OCI-M2 (cell line): Measurements from ENCODE around the gene SELENOT.

Source experiments
- DNase-seq: peaks from one replicate; lab custom pipeline; 2025; ENCODE audit not compliant: unreplicated experiment; lab: John Stamatoyannopoulos, UW

The SELENOT gene

DNA sequence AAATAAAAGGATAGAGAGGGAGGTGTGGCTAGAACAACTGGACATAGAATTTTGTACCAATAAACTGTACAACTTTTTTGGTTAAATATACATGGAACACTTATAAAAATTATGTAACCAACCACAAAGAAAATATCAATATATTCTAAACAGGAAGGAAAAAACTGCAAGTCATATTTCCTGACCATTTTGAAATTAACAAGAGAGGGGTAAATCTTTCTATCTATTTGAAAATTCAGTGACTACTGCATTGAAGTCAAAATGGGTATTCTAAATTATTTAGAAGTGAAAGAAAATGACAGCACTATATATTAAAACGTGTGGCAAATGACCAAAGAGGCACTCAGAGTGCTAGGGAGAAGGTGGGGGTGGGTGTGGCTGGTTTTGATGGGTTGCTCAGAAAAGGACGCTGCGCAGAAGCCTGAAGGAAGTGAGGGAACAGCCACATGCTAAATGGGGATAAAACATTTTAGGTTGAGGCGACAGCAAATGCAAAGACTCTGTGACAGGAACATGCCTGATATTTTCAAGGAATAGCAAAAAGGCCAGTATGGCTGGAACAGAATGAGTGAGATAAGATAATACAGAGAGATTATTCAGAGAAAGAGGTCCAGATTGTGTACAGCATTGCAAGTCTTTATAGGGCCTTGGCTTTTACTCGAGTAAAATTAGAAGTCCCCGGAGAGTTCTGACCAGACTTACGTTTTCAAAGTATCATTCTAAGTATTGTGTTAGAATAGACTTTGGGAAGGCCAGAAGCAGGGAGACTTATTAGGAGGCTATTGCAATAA is 59.5 kb downstream of the SELENOT start:
- no peak for DNase-seq

DNA sequence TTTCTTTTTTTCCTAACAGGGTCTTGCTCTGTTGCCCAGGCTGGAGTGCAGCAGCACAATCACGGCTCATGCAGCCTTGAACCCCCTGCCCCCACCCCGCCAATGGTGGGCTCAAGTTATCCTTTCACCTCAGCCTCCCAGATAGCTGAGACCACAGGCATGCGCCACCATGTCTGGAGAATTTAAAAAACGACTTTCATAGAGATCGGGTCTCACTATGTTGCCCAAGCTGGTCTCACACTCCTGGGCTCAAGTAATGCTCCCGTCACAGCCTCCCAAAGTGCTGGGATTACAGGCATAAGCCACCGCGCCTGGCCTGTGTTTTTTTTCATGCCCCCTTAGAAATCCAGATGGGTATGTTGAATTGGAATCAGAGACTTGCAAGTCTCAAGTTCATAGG is 60.3 kb downstream of the SELENOT start:
- no peak for DNase-seq

DNA sequence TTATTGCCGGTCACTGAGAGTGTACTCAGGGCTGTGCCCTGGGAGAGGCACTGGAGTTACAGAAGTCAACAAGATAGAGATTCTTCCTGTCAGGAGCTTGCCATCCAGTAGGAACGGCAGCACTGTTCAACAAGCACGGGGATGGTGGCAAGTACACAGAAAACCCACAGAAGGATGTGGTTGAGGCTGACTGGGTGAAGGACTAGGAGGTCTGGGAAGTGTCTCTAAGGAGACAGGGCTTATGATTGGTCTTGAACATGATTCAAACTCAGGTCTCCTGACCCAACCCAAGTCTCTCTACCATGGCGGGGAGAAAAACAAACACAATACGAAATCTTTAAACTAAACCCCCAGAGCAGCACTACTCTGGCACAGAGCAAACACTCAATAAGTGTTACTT is 63.0 kb downstream of the SELENOT start:
- DNase-seq: no peak

DNA sequence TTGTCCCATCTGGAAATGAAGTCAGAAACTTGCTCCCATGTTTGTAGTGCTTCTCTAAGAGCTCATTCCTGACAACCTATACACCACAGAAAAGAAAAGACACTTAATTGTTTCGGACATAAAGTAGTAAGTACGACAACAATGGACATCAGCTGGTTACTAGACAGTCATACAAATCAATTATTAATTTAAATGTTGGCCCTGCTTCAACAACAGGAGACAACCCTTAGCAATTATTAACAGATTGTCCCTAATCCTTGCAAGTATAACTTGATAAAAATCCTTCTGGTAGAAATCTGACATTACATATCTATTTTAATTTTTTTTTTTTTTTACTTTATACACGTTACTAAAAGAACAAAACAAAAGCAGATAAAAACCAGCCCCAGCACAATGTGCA is 70.8 kb downstream of the SELENOT start:
- DNase-seq: no peak

DNA sequence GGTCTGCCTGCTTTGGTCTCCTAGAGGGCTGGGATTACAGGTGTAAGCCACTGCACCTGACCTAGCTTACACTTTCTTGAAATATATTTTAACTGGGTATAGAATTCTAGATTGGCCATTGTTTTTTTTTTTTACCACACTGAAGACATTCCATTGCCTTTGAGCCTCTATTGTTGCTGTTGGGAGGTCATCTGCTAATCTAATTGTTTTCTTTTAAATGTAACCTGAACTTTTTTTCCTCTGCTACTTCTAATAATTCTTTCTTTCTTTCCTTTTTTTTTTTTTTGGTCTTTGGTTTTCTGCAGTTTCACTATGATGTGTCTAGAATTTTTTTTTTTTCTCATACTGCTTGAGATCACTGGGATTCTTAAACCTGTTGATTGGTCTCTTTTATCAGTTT is 72.5 kb downstream of the SELENOT start:
- DNase-seq: no peak
